HG03521 (cell line): ENCODE measurements around the gene TBC1D22A.
"Not testable (repeated sequence)": the region's sequence is repeated elsewhere in the genome, so short reads cannot be mapped to it uniquely, and the experiment has no call there.

Source experiments
- ATAC-seq: cut with Tn5 transposase; IDR thresholded peaks from one replicate; pipeline ENCODE4 v1.9.1; 2021; ENCODE audit warnings: mild to moderate bottlenecking, moderate library complexity; ENCODE audit not compliant: unreplicated experiment

The TBC1D22A gene, protein sequence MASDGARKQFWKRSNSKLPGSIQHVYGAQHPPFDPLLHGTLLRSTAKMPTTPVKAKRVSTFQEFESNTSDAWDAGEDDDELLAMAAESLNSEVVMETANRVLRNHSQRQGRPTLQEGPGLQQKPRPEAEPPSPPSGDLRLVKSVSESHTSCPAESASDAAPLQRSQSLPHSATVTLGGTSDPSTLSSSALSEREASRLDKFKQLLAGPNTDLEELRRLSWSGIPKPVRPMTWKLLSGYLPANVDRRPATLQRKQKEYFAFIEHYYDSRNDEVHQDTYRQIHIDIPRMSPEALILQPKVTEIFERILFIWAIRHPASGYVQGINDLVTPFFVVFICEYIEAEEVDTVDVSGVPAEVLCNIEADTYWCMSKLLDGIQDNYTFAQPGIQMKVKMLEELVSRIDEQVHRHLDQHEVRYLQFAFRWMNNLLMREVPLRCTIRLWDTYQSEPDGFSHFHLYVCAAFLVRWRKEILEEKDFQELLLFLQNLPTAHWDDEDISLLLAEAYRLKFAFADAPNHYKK

GRCh38 chr22:46762238-46763050, at the start of gene TBC1D22A:
TSS of gene TBC1D22A (plus strand) at chr22:46762650. CDS start at chr22:46762787, 137 bp downstream.
- ATAC-seq, result peak; percentile 65

DNA sequence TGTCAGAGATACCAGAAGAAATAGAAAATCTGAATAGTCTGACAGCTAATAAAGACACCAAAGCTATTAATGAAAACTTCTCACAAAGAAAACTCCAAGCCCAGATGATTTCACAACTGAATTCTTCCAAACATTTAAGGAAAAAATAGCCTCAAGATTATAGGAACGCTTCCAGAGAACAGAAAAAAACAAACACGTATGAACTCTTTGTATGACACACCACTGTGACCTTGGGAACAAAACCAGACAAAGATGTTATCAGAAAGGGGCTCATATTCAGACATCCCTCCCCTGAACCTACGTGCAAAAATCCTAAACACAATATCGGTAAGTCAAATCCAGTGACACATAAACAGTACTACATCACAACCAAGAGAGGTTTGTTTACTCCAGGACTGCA, 47.9 kb upstream of the TBC1D22A start:
- ATAC-seq, result no peak

- ATAC-seq, result no peak
Observed at GRCh38 chr22:46719921-46720320, 42.5 kb upstream of the TBC1D22A start.

DNA sequence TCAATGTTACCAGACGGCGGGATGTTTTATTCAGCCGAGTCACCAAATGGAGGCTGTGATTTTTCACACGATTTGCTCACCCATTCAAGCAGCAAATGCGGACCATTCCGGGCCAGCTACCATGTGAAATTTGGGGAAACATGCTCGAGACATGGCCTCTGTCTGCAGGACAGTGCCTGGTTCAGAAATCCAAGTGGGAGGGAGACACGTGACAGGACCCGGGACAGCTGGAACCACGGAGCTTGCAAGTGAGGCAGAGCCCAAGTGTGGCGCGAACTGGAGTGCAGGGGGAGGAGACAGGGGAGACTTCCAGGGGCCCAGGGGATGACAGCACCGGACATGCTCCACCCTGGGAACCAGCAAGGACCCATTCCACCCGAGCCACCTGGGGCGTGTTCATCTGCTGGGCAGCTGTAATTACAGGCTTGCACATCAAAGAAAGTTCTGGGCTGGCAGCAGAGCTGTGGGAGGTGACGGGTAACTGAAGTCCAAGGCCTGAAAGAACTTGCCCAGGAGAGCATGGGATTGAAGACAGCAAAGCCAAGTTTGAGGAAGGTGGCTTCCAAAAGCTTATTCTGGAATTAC, 40.9 kb upstream of the TBC1D22A start:
- no peak for ATAC-seq

GRCh38 chr22:46723882-46724281, 38.6 kb upstream of the TBC1D22A start:
- no peak for ATAC-seq

- ATAC-seq, result no peak
Observed at GRCh38 chr22:46725096-46725495, 37.4 kb upstream of the TBC1D22A start.

DNA sequence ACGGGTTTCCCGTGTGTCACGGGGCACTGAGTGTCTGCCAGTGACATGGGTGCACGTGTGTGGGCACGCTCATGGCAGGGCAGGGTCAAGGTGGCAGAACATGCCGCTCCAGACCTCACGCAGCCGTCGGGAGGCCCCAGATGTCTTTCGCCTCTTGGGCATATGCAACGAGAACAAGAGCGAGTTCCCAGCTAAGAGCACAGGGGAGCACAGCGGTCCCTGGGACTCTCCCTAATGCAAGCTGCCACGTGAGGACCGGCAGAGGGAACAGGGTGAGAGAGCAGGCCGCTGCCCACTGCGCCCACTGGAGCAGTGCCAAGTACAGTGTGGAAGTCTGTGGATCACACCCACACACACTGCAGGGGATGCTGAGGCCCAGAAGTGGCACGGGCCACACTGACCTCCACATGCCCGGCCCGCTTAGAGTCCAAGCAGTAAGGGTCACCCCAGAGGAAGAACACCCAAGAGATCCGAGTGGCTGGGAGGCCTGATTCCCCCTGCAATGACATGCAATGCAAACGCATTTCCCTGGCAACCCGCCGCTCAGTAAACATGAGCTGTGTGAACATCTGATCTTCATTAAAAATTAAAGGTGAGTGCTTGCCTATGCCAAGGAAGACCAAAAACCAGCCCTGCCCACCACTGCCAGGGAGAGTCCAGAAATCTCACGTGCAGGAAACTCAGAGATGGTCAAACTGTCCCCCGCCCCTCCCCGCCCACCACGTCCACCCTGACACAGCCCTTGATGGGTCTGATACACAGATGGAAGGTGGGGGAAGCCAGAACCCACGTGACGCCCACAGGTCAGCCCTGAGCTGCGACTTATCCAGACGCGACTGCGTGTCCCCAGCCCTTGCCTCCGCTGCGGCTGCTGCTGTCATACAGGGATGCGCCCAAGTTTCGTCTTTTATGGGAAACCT, 36.1 kb upstream of the TBC1D22A start:
- ATAC-seq, result no peak

- ATAC-seq, result no peak
Observed at GRCh38 chr22:46726986-46727317, 35.5 kb upstream of the TBC1D22A start.

GRCh38 chr22:46727813-46728364, 34.6 kb upstream of the TBC1D22A start:
- no peak for ATAC-seq

DNA sequence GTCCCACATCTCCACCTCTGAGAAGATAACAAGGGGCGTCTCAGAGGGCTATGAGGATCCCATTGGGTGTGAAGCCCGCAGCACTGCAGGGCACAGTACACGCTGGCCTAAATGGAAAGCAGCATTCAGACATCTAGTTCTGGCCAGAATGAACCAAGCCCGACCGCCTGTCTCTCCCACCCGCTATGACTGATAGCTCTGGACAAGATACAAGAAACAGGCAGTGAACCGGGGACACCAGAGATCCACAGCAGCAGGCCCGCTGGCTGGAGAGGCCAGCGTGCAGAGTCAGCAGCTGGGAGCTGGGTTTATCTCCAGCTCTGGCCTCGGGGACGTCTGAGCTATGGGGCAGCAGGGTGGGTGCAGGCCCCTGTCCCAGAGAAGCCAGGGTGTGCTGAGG, 34.0 kb upstream of the TBC1D22A start:
- no peak for ATAC-seq

DNA sequence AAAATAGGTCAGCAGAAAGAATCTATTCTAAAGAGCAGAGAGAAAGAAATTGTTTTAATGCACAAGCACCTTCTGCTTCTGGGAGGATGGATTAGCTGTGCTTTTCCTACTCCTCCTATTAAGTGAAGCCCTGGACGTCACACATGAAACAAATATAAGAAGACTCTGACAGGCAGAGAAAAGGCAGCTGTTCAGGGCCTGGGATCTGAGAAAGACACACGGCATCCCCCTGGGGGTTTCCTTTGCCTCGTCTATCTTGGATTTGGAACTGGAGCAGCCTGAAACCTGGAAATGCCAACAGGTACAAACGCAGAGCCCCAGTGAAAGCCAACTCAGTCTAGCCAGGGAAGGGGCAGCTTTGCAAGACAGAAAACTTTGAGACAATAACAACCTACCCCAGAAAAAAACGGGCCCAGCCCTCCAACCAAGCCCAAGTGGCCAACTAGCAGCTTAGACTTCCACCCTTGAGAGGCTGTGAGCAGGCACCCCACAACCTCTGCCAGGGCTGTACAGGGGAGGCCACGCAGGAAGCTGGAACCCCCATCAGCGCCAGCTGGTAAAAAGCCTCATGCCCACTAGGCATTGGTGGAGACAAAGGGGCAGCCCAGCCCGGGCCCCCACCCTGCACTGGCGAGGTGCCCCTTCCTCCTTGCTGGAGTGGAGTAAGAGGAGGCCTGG, 31.7 kb upstream of the TBC1D22A start:
- no peak for ATAC-seq

DNA sequence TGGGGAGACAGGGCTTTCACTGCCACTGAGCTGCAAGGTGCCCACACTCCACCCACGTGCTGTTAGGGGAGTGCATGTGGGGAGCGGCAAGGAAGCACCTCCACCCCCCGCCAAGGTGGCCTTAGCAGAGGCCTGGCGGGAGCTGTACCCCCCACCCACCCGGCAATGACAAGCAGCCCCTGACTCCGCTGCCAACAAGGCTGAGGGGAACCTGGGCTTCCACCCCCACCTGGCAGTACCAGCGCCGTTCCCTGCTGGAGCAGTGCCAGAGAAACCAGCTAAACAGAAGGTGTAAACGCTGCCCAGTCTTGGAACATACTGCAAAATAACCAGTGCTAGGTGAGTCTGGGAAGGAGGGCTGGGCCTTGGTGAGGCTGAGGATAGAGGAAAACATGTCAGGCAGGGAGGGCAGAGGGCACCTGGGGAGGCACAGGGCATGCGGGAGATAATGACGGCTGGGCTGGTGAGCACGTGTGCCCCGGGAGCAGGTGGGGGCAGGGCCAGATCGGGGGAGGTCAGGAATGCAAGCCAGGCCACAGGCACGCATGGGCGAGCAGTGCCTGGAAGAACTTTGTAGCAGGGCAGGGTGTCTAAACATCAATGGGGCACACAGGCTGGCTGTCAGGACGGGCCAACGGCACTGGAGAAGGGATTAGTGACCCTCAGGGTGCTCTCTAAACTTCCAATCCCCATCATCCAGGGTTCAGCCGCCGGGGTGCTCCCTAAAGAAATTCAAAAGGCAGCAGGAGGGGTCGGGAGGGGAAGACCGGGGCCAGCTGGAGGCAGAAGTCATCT, 31.0 kb upstream of the TBC1D22A start:
- no peak for ATAC-seq

- no peak for ATAC-seq
Observed at GRCh38 chr22:46732041-46732379, 30.4 kb upstream of the TBC1D22A start.

GRCh38 chr22:46732513-46732912, 29.9 kb upstream of the TBC1D22A start:
- no peak for ATAC-seq

- not testable (repeated sequence) for ATAC-seq
Observed at GRCh38 chr22:46734213-46734722, 28.2 kb upstream of the TBC1D22A start.

DNA sequence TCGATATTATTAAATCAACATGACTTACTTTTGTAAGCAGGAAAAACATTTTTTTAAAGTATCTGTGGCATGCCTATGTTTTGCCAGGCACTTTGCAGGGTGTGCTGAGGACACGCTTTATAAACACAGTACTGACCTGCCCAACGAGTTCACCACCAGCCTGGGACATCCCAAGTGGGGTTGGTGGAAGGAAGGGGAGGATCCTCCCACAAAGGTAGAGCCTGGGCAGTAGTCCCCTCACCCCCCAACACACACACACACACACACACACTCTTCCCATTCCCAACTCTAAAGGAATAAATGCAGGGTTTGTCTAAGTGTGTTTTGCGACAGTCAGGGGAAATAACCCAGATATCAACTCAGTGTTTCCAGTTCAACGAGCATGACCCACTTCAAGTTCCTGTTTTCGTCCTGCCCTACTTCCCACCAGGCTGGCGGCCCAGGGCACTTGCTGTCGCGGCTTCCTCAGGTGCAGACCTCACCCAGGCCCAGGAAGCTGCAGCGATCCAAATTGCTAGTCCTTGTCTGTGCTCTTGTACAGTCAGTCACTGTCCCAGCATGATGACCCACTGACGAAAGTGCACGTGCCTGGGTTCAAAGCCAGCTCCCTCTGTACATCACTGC, 27.5 kb upstream of the TBC1D22A start:
- no peak for ATAC-seq

- ATAC-seq, result no peak
Observed at GRCh38 chr22:46735747-46736608, 26.5 kb upstream of the TBC1D22A start.
